ENCODE measurements around the gene PAQR5.
A peak's percentile ranks its signal among the peaks of the same experiment; 100 is the strongest.

PAQR5 gene

GRCh38 chr15:69298697-69299441 lies at the start of gene PAQR5:
TSS of gene PAQR5 (plus strand) at chr15:69298912. CDS start at chr15:69360081, 61,169 bp downstream.
- no peak for TF ChIP-seq CTCF (IDR thresholded peaks at IDR 0.05; ENCODE audit: control insufficient read depth, insufficient read depth, low read depth, low read length, missing control alignments)
- H3K4me3 ChIP-seq (ENCODE audit: control insufficient read depth, low read depth, low read length) = peak within 1 kb of the TSS; percentile 43
- no peak for DNase-seq (ENCODE audit: low read depth)

GRCh38 chr15:69253156-69253555 lies 45.6 kb upstream of the PAQR5 start:
- DNase-seq (ENCODE audit: low read depth) = peak; percentile 56
- TF ChIP-seq CTCF (IDR thresholded peaks at IDR 0.05; ENCODE audit: control insufficient read depth, insufficient read depth, low read depth, low read length, missing control alignments) = no peak
- H3K4me3 ChIP-seq (ENCODE audit: control insufficient read depth, low read depth, low read length) = no peak overlapping the region

GRCh38 chr15:69265347-69265955 lies 33.3 kb upstream of the PAQR5 start:
- DNase-seq (ENCODE audit: low read depth) = no peak

GRCh38 chr15:69271217-69271616 lies 27.5 kb upstream of the PAQR5 start:
- no peak overlapping the region for H3K4me3 ChIP-seq (ENCODE audit: control insufficient read depth, low read depth, low read length)
- no peak for DNase-seq (ENCODE audit: low read depth)
- no peak for TF ChIP-seq CTCF (IDR thresholded peaks at IDR 0.05; ENCODE audit: control insufficient read depth, insufficient read depth, low read depth, low read length, missing control alignments)

More at GRCh38 chr15:69265347-69265955, 33.3 kb upstream of the PAQR5 start:
- peak; percentile 47 for TF ChIP-seq CTCF (IDR thresholded peaks at IDR 0.05; ENCODE audit: control insufficient read depth, insufficient read depth, low read depth, low read length, missing control alignments)
- H3K4me3 ChIP-seq (ENCODE audit: control insufficient read depth, low read depth, low read length) = no peak overlapping the region

GRCh38 chr15:69272139-69272538 lies 26.6 kb upstream of the PAQR5 start:
- no peak for DNase-seq (ENCODE audit: low read depth)
- H3K4me3 ChIP-seq (ENCODE audit: control insufficient read depth, low read depth, low read length) = no peak overlapping the region
- TF ChIP-seq CTCF (IDR thresholded peaks at IDR 0.05; ENCODE audit: control insufficient read depth, insufficient read depth, low read depth, low read length, missing control alignments) = no peak

- no peak for DNase-seq (ENCODE audit: low read depth)
- TF ChIP-seq CTCF (IDR thresholded peaks at IDR 0.05; ENCODE audit: control insufficient read depth, insufficient read depth, low read depth, low read length, missing control alignments) = no peak
- no peak overlapping the region for H3K4me3 ChIP-seq (ENCODE audit: control insufficient read depth, low read depth, low read length)
These were observed 25.8 kb upstream of the PAQR5 start for GRCh38 chr15:69272891-69273290.
